ENCODE results near the gene STPG1. TPM values are rescaled to one million over a fixed set of nuclear protein-coding genes. Genes with fewer than 3 reads are reported as not detected.

STPG1 gene
- total RNA-seq, 2 donors from 2014 or later = 4.6 to 6.6 TPM

GRCh38 chr1:24435782-24436365 lies 22.3 kb upstream of the STPG1 start:
- ATAC-seq (no peak), DNase-seq (no peak)
- intact Hi-C loops (cut with DNase I) = no loop called here

GRCh38 chr1:24427545-24427862 lies 13.9 kb upstream of the STPG1 start:
- ATAC-seq (peak; percentile 61 to 77), DNase-seq (no peak)
- intact Hi-C loops (cut with DNase I) = no loop called here

- intact Hi-C loops (cut with DNase I) = no loop called here
- no peak for ATAC-seq
- DNase-seq = no peak
Measured at GRCh38 chr1:24426744-24427544, 13.4 kb upstream of the STPG1 start.

- intact Hi-C loops (cut with DNase I) = no loop called here
- DNase-seq = no peak
- no peak for ATAC-seq
Measured at GRCh38 chr1:24425922-24426321, 12.3 kb upstream of the STPG1 start.

- intact Hi-C loops (cut with DNase I) = no loop called here
- DNase-seq = no peak
- ATAC-seq = no peak
Measured at GRCh38 chr1:24425441-24425840, 11.9 kb upstream of the STPG1 start.

- intact Hi-C loops (cut with DNase I) = no loop called here
- no peak for DNase-seq
Measured at GRCh38 chr1:24424990-24425389, 11.4 kb upstream of the STPG1 start.

GRCh38 chr1:24424207-24424606 lies 10.6 kb upstream of the STPG1 start:
- intact Hi-C loops (cut with DNase I) = no loop called here
- ATAC-seq (no peak), DNase-seq (no peak)

More at GRCh38 chr1:24424990-24425389, 11.4 kb upstream of the STPG1 start:
- ATAC-seq = no peak

- ATAC-seq = no peak
- intact Hi-C loops (cut with DNase I) = no loop called here
- DNase-seq = no peak
Measured at GRCh38 chr1:24421502-24421901, 7.9 kb upstream of the STPG1 start.

- ATAC-seq (no peak), DNase-seq (no peak)
- intact Hi-C loops (cut with DNase I) = no loop called here
Measured at GRCh38 chr1:24420547-24420946, 7.0 kb upstream of the STPG1 start.

- intact Hi-C loops (cut with DNase I) = loop anchor here in 1 of 2 donors (5.0 to 10.0 kb wide), 2 partner anchors 83 to 216 kb away; partner anchors contain the start of gene RCAN3
- DNase-seq (peak; percentile 48), ATAC-seq (peak in 1 of 2 donors; percentile 5)
Measured at GRCh38 chr1:24418898-24419628, 5.5 kb upstream of the STPG1 start.

GRCh38 chr1:24417681-24418080 lies 4.1 kb upstream of the STPG1 start:
- ATAC-seq = no peak
- DNase-seq = no peak
- intact Hi-C loops (cut with DNase I) = loop anchor here in 1 of 2 donors (5.0 to 10.0 kb wide), 2 partner anchors 85 to 217 kb away; partner anchors contain the start of gene RCAN3

- no peak for ATAC-seq
- intact Hi-C loops (cut with DNase I) = loop anchor here in 1 of 2 donors (5.0 to 10.0 kb wide), 2 partner anchors 85 to 218 kb away; partner anchors contain the start of gene RCAN3
- DNase-seq = no peak
Measured at GRCh38 chr1:24416666-24417391, 3.2 kb upstream of the STPG1 start.

GRCh38 chr1:24415910-24416665 lies 2.5 kb upstream of the STPG1 start:
- no peak for DNase-seq
- peak in 1 of 2 donors; percentile 2 for ATAC-seq
- intact Hi-C loops (cut with DNase I) = loop anchor here in 1 of 2 donors (5.0 to 10.0 kb wide), 2 partner anchors 86 to 219 kb away; partner anchors contain the start of gene RCAN3

GRCh38 chr1:24415334-24415909 lies 1.8 kb upstream of the STPG1 start, which contains the start of gene NIPAL3:
Gene NIPAL3, plus strand, starts transcription at chr1:24415802. Its CDS starts 3,746 bp downstream, at chr1:24419548.
- intact Hi-C loops (cut with DNase I) = loop anchor here in 1 of 2 donors (5.0 to 10.0 kb wide), 2 partner anchors 87 to 219 kb away; partner anchors contain the start of gene RCAN3
- DNase-seq = peak; percentile 98
- ATAC-seq = peak; percentile 95

- intact Hi-C loops (cut with DNase I) = loop anchor here in 1 of 2 donors (5.0 to 10.0 kb wide), 2 partner anchors 87 to 220 kb away; partner anchors contain the start of gene RCAN3
- DNase-seq (no peak), ATAC-seq (no peak)
Measured at GRCh38 chr1:24414775-24415333, 1.3 kb upstream of the STPG1 start.

- no peak for ATAC-seq
- intact Hi-C loops (cut with DNase I) = loop anchor here in 1 of 2 donors (10.0 kb wide), 1 partner anchor 222 kb away; no protein-coding TSS in a partner anchor
Measured at GRCh38 chr1:24412408-24412807, 1.2 kb downstream of the STPG1 start.

GRCh38 chr1:24411963-24412362 lies 1.6 kb downstream of the STPG1 start:
- DNase-seq (no peak), ATAC-seq (no peak)
- intact Hi-C loops (cut with DNase I) = loop anchor here in 1 of 2 donors (10.0 kb wide), 1 partner anchor 223 kb away; no protein-coding TSS in a partner anchor

More at GRCh38 chr1:24412408-24412807, 1.2 kb downstream of the STPG1 start:
- DNase-seq = no peak

Measured in left cardiac atrium (tissue), 4 donors.